GM23338 (cell line): ENCODE data around the gene FIP1L1. TPM values are rescaled to one million over a fixed set of nuclear protein-coding genes. Genes with fewer than 3 reads are reported as not detected.

Source experiments
- ATAC-seq: fragments of 200-7000 bp; cut with Tn5 transposase; 3 replicates; pipeline ENCODE4 v1.9.1; 2020
- DNase-seq: peaks from one replicate; pipeline ENCODE4 v3.0.0-alpha.2; 2015; ENCODE audit warnings: low spot score
- H2AFZ ChIP-seq: fragments of 200-600 bp; sonication (generic); 2 replicates; pipeline ENCODE4 v1.8.0; 2016; ENCODE audit warnings: antibody characterized with exemption, mild to moderate bottlenecking, moderate library complexity
- H3F3A ChIP-seq: fragments of 200-600 bp; sonication (generic); replicated peaks from 2 replicates; pipeline ENCODE4 v1.8.0; 2017; ENCODE audit warnings: antibody characterized with exemption, mixed run types, low read depth
- H3K27ac ChIP-seq: fragments of 200-600 bp; sonication (generic); 2 replicates; pipeline ENCODE4 v1.6.1; 2016; ENCODE audit warnings: low read depth
- H3K27me3 ChIP-seq: fragments of 200-600 bp; sonication (generic); 2 replicates; pipeline ENCODE4 v1.8.0; 2016; ENCODE audit warnings: mild to moderate bottlenecking, mixed run types, moderate library complexity; ENCODE audit not compliant: insufficient read depth
- H3K36me3 ChIP-seq: fragments of 200-600 bp; sonication (generic); 2 replicates; pipeline ENCODE4 v1.8.0; 2016; ENCODE audit warnings: mild to moderate bottlenecking; ENCODE audit not compliant: insufficient read depth
- H3K4me1 ChIP-seq: fragments of 200-600 bp; sonication (generic); 2 replicates; pipeline ENCODE4 v1.8.0; 2016; ENCODE audit warnings: mild to moderate bottlenecking, moderate library complexity; ENCODE audit not compliant: insufficient read depth
- H3K4me2 ChIP-seq: fragments of 200-600 bp; sonication (generic); 2 replicates; pipeline ENCODE4 v1.7.1; 2017; ENCODE audit warnings: mixed run types
- H3K4me3 ChIP-seq: fragments of 200-600 bp; sonication (generic); 2 replicates; pipeline ENCODE4 v1.6.1; 2016; ENCODE audit warnings: mixed run types
- H3K79me2 ChIP-seq: fragments of 200-600 bp; sonication (generic); replicated peaks from 2 replicates; pipeline ENCODE4 v1.8.0; 2017; ENCODE audit warnings: mild to moderate bottlenecking; ENCODE audit not compliant: insufficient read depth
- H3K9me2 ChIP-seq: fragments of 200-600 bp; sonication (generic); 2 replicates; pipeline ENCODE4 v1.8.0; 2017; ENCODE audit not compliant: insufficient read depth
- H4K20me1 ChIP-seq: fragments of 200-600 bp; sonication (generic); replicated peaks from 2 replicates; pipeline ENCODE4 v1.8.0; 2017; ENCODE audit warnings: mild to moderate bottlenecking; ENCODE audit not compliant: insufficient read depth
- H3K27ac Mint-ChIP-seq: 2 replicates; pipeline ENCODE4 v1.8.0; 2020; ENCODE audit warnings: inconsistent platforms, mild to moderate bottlenecking, moderate library complexity, mixed read lengths
- H3K27me3 Mint-ChIP-seq: 3 replicates; pipeline ENCODE4 v1.8.0; 2022; ENCODE audit warnings: low read depth, mild to moderate bottlenecking, moderate library complexity, mixed read lengths, inconsistent platforms; ENCODE audit not compliant: insufficient read depth, poor library complexity
- H3K36me3 Mint-ChIP-seq: 3 replicates; pipeline ENCODE4 v1.8.0; 2021; ENCODE audit warnings: low read depth, mild to moderate bottlenecking, inconsistent platforms, moderate library complexity, mixed read lengths
- H3K4me1 Mint-ChIP-seq: 3 replicates; pipeline ENCODE4 v1.8.0; 2020; ENCODE audit warnings: mild to moderate bottlenecking, inconsistent platforms, mixed read lengths
- H3K4me3 Mint-ChIP-seq: 3 replicates; pipeline ENCODE4 v1.8.0; 2021; ENCODE audit warnings: moderate library complexity, mild to moderate bottlenecking, inconsistent platforms, mixed read lengths
- H3K9me3 Mint-ChIP-seq: 3 replicates; pipeline ENCODE4 v1.8.0; 2020; ENCODE audit warnings: moderate library complexity, mild to moderate bottlenecking, inconsistent platforms, mixed read lengths
- EZH2phosphoT487 ChIP-seq: fragments of 200-600 bp; sonication (generic); IDR thresholded peaks from one replicate; pipeline ENCODE4 v1.8.1; 2018; ENCODE audit warnings: antibody characterized with exemption; ENCODE audit not compliant: unreplicated experiment
- POLR2AphosphoS5 ChIP-seq: IDR thresholded peaks from 2 replicates; pipeline ENCODE4 v1.6.1; 2016; ENCODE audit warnings: antibody characterized with exemption, low read depth
- polyA plus RNA-seq: library from polyadenylated mRNA; unstranded; fragments of >200 nt; fragmentation: Nextera tagmentation; extraction: Ambion mirVana; gene quantifications from 2 replicates; pipeline ENCODE4 v1.2.1, GENCODE V29; 2016
- total RNA-seq: library from RNA; depleted of rRNA; stranded (reverse); fragments of >200 nt; shearing (Covaris generic); gene quantifications from 2 replicates; pipeline ENCODE4 v1.2.3, GENCODE V29; 2014
- TF ChIP-seq, protein P1 (sequence below): IDR thresholded peaks from 2 replicates; pipeline ENCODE4 v1.6.1; 2016; ENCODE audit warnings: antibody characterized with exemption
- TF ChIP-seq, protein P2 (sequence below), 2 experiments: fragments of 200-600 bp in 1 of 2; sonication (generic) in 1 of 2; conservative IDR thresholded peaks; 2 replicates each; pipeline versions ENCODE4 v1.5.1 to v1.6.1; 2016 to 2017; ENCODE audit warnings: antibody characterized with exemption in 2 of 2, low read depth in 2 of 2, mild to moderate bottlenecking in 2 of 2, moderate library complexity in 1 of 2

The FIP1L1 gene
- total and polyA plus RNA-seq, 2 experiments from 2014 or later = 43.3 to 54.0 TPM

DNA sequence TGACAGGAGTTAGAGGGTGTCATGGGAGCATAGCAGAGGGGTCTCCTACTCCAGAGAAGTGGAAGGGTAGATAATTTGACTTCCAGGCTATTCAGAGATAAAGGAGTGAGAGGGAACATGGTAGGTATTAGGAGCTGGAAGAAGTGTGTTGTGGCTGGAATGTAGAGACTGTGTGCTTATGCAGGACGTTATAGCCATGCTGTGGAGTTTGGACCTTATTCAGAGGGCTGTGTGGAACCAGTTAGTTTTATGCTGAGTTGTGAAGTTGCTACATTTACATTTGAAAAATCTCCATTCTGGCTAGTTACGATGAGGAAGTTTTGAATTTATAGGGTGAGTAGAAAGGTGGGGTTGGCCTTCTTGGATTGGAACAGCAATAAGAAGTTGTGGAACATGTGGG, 67.5 kb downstream of the FIP1L1 start:
- Mint-ChIP-seq H3K27me3 (no peaks in the 10 kb centered on the region), H3K9me3 (no peaks in the 10 kb centered on the region), H3K4me1 (peaks cover 4% of the 10 kb centered on the region; the same call in 2 of the 3 replicates), H3K36me3 (peaks cover 27% of the 10 kb centered on the region; the same call in 2 of the 3 replicates), H3K27ac (no peak overlapping the region), H3K4me3 (no peak overlapping the region)
- no peak for ATAC-seq
- TF ChIP-seq, protein P1, sequence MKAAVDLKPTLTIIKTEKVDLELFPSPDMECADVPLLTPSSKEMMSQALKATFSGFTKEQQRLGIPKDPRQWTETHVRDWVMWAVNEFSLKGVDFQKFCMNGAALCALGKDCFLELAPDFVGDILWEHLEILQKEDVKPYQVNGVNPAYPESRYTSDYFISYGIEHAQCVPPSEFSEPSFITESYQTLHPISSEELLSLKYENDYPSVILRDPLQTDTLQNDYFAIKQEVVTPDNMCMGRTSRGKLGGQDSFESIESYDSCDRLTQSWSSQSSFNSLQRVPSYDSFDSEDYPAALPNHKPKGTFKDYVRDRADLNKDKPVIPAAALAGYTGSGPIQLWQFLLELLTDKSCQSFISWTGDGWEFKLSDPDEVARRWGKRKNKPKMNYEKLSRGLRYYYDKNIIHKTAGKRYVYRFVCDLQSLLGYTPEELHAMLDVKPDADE = no peak
- TF ChIP-seq, protein P2, sequence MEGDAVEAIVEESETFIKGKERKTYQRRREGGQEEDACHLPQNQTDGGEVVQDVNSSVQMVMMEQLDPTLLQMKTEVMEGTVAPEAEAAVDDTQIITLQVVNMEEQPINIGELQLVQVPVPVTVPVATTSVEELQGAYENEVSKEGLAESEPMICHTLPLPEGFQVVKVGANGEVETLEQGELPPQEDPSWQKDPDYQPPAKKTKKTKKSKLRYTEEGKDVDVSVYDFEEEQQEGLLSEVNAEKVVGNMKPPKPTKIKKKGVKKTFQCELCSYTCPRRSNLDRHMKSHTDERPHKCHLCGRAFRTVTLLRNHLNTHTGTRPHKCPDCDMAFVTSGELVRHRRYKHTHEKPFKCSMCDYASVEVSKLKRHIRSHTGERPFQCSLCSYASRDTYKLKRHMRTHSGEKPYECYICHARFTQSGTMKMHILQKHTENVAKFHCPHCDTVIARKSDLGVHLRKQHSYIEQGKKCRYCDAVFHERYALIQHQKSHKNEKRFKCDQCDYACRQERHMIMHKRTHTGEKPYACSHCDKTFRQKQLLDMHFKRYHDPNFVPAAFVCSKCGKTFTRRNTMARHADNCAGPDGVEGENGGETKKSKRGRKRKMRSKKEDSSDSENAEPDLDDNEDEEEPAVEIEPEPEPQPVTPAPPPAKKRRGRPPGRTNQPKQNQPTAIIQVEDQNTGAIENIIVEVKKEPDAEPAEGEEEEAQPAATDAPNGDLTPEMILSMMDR (conservative IDR thresholded peaks at IDR 0.05; ENCODE audit: low read depth in 2 of 2) = no peak
- no peak for TF ChIP-seq EZH2phosphoT487
- Histone ChIP-seq H3F3A (no peaks in the 10 kb centered on the region), H3K36me3 (peaks cover 5% of the 10 kb centered on the region; the same call in 1 of the 2 replicates), H3K27ac (no peak overlapping the region), H2AFZ (no peak overlapping the region), H4K20me1 (no peaks in the 10 kb centered on the region; the same call in 1 of the 2 replicates), H3K79me2 (no peaks in the 10 kb centered on the region), H3K4me1 (no peaks in the 10 kb centered on the region), H3K4me2 (no peak overlapping the region), H3K27me3 (no peaks in the 10 kb centered on the region), H3K9me2 (no peaks in the 10 kb centered on the region), H3K4me3 (no peak overlapping the region)
- DNase-seq = no peak

DNA sequence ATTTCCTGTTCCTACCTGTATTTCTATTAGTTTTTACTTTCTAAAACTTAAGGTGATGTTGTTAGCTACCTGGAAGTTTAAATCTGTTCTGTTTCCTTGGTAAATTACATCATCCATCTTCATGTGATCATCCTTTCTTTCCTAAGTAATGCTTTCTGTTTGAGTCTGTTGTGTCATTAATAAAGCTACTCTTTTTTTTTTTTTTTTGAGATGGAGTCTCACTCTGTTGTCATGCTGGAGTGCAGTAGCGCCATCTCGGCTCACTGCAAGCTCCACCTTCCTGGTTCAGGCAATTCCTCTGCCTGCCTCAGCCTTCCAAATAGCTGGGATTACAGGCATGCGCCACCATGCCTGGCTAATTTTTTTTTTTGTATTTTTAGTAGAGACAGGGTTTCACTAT, 73.3 kb downstream of the FIP1L1 start:
- no peaks in the 10 kb centered on the region; the same call in 1 of the 2 replicates for H3K36me3 ChIP-seq
- peaks cover 4% of the 10 kb centered on the region; the same call in 1 of the 2 replicates for H3K79me2 ChIP-seq
- Mint-ChIP-seq H3K4me3 (no peak overlapping the region), H3K27ac (peak overlapping the region; percentile 10; the same call in 1 of the 2 replicates), H3K4me1 (peaks cover 3% of the 10 kb centered on the region; the same call in 2 of the 3 replicates), H3K36me3 (peaks cover 40% of the 10 kb centered on the region), H3K27me3 (peaks cover 4% of the 10 kb centered on the region), H3K9me3 (no peaks in the 10 kb centered on the region)
- H3K4me1 ChIP-seq = peaks cover 7% of the 10 kb centered on the region; the same call in 1 of the 2 replicates
- H3K27me3 ChIP-seq = no peaks in the 10 kb centered on the region
- DNase-seq (peak; percentile 24), ATAC-seq (peak; percentile 77)
- H3K4me2 ChIP-seq = no peak overlapping the region
- no peak overlapping the region for H2AFZ ChIP-seq
- no peak for TF ChIP-seq POLR2AphosphoS5
- TF ChIP-seq, protein P2 (conservative IDR thresholded peaks at IDR 0.05; ENCODE audit: low read depth in 2 of 2) = peak in 1 of 2 experiments; percentile 26; a peak in 2 of 4 replicates
- no peaks in the 10 kb centered on the region for H3K9me2 ChIP-seq
- H3K27ac ChIP-seq = no peak overlapping the region
- H4K20me1 ChIP-seq = no peaks in the 10 kb centered on the region
- no peak overlapping the region for H3K4me3 ChIP-seq
- no peaks in the 10 kb centered on the region for H3F3A ChIP-seq
